Tongue (tissue), 2 donors: ENCODE results near the gene ABLIM3. TPM values are rescaled to one million over a fixed set of nuclear protein-coding genes. Genes with fewer than 3 reads are reported as not detected.

Experiments
- DNase-seq: peaks from one replicate; pipeline ENCODE4 v3.0.0-alpha.2; 2015
- total RNA-seq: library from RNA; depleted of rRNA; stranded (reverse); fragments of >200 nt; gene quantifications from one replicate; pipeline ENCODE4 v1.2.3, GENCODE V29; 2014

The ABLIM3 gene
- total RNA-seq, 1 donor from 2014 or later = 25.4 TPM

GRCh38 chr5:149188383-149188782 is 47.1 kb downstream of the ABLIM3 start:
- no peak for DNase-seq

- no peak for DNase-seq
Observed at GRCh38 chr5:149195337-149195887, 54.1 kb downstream of the ABLIM3 start.

- no peak for DNase-seq
Observed at GRCh38 chr5:149195962-149196361, 54.7 kb downstream of the ABLIM3 start.

- no peak for DNase-seq
Observed at GRCh38 chr5:149198148-149198547, 56.9 kb downstream of the ABLIM3 start.

- no peak for DNase-seq
Observed at GRCh38 chr5:149200355-149200754, 59.1 kb downstream of the ABLIM3 start.

- DNase-seq = no peak
Observed at GRCh38 chr5:149201121-149201637, 59.9 kb downstream of the ABLIM3 start.

- no peak for DNase-seq
Observed at GRCh38 chr5:149202910-149203451, 61.7 kb downstream of the ABLIM3 start.

- DNase-seq = peak; percentile 79
Observed at GRCh38 chr5:149203921-149204441, 62.7 kb downstream of the ABLIM3 start.

GRCh38 chr5:149205625-149206523 is 64.6 kb downstream of the ABLIM3 start:
- DNase-seq = no peak

GRCh38 chr5:149206524-149207141 is 65.3 kb downstream of the ABLIM3 start:
- peak; percentile 40 for DNase-seq

GRCh38 chr5:149207831-149208230 is 66.5 kb downstream of the ABLIM3 start:
- peak; percentile 45 for DNase-seq

- DNase-seq = no peak
Observed at GRCh38 chr5:149210225-149210624, 68.9 kb downstream of the ABLIM3 start.

- no peak for DNase-seq
Observed at GRCh38 chr5:149210968-149211490, 69.7 kb downstream of the ABLIM3 start.

GRCh38 chr5:149211566-149211965 is 70.3 kb downstream of the ABLIM3 start:
- DNase-seq = no peak

- DNase-seq = no peak
Observed at GRCh38 chr5:149212198-149212951, 71.1 kb downstream of the ABLIM3 start.

- DNase-seq = peak; percentile 62
Observed at GRCh38 chr5:149213264-149213880, 72.1 kb downstream of the ABLIM3 start.

GRCh38 chr5:149215478-149216090 is 74.3 kb downstream of the ABLIM3 start:
- DNase-seq = no peak

GRCh38 chr5:149216496-149216895 is 75.2 kb downstream of the ABLIM3 start:
- no peak for DNase-seq

- DNase-seq = peak; percentile 38
Observed at GRCh38 chr5:149217096-149217802, 76.0 kb downstream of the ABLIM3 start.

GRCh38 chr5:149217803-149218155 is 76.5 kb downstream of the ABLIM3 start:
- DNase-seq = no peak
